ENCODE measurements around the gene CACNA1C.
A peak's percentile ranks its signal among the peaks of the same experiment; 100 is the strongest.

CACNA1C gene

DNA sequence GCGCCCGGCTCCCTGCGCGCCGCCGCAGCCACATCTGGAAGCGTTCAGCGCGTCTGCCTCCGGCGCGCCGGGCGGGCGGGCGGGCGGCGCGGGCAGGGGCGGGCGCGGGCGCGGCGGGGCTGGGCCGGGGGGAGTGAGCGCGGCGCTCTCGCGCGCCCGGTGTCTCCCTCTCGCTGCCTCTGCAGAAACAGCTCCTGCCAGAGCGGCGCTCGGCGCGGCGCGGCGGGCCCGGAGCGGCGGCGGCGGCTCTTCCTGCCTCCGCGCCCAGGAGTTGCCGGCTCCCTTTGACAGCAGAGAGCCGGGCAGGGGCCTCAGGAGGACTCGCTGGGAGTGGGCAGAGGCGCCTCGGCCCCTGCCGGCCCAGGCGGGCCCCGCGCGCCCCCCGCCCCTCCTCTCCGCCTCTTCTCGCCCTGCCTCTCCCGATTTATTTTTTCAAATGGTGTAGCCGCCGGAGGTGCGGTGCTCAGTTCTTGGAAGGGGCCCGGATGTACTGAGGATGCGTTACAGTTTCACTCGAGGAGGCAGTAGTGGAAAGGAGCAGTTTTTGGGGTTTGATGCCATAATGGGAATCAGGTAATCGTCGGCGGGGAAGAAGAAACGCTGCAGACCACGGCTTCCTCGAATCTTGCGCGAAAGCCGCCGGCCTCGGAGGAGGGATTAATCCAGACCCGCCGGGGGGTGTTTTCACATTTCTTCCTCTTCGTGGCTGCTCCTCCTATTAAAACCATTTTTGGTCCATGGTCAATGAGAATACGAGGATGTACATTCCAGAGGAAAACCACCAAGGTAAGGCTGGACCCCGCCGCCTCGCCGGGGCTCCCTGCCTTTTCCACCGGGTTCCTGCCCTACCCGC lies at the start of gene CACNA1C:
CACNA1C (plus strand) TSS at position 162 of the 853 bp plus-strand sequence; CDS start at position 738, 576 bp downstream.
- peak; percentile 38 for DNase-seq

DNA sequence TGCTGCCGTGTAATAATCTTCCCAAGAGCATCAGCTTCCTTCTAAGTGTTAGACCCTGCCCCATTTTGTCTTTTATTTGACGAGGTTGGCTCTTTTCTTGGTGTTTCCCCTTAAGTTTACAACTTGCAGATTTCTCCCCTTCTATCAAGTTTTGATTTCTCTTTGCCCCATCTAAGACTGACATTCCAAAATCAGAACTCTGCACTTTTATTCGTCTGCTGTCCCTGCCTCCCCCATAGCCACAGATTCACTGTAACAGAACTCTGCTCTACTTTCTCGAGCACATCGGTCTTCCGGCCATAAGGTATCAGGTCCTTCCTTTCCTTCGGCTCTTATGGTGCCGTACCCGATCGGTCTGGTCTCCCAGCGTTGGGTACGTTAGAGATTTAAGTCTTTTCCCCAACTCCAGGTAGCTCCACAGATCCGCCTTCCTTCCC lies 49.1 kb upstream of the CACNA1C start:
- no peak for DNase-seq

DNA sequence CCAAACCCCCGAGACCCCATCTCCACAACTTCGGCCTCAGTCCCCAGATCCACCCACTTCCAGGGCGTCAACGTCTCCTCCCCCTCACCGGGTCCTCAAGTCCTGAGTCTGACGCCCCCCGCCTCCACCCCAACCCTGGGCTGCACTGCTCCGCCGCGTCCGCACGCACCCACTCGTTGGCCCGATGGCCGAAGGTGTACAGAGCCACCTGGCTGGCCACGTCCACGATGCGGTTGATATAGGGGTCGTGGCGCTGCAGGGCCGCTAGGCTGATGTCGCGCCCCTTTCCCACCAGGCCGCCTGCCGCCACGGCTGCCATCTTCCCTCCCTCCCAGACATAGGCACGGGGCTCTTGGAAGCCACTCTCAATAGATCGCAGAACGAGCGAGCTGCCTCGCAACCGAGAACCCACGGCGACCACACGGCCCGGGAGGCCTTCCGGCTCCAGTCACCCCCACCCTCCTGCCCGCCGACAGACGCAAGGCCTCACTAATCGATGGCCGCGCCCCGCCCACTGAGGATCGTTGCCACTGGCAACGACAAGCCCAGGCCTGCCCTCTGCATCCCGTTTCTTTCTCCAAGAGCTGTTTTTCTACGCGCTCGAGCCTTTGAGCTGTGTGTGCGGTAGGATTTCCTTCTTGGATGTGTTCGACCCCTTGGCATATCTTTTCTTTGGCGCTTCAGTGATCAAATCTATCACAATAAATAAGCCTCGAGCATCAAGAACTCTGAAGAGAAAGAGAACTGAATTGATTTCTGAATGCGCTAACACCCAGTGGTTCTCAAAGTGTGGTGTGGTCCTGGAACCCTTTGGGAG lies 48.5 kb upstream of the CACNA1C start, which contains the start of gene DCP1B:
DCP1B (minus strand) TSS at position 345 of the 817 bp plus-strand sequence; CDS start at position 319, 26 bp downstream.
- peak; percentile 93 for DNase-seq

- DNase-seq = no peak
These were observed 44.1 kb upstream of the CACNA1C start for GRCh38 chr12:2008677-2009076.

DNA sequence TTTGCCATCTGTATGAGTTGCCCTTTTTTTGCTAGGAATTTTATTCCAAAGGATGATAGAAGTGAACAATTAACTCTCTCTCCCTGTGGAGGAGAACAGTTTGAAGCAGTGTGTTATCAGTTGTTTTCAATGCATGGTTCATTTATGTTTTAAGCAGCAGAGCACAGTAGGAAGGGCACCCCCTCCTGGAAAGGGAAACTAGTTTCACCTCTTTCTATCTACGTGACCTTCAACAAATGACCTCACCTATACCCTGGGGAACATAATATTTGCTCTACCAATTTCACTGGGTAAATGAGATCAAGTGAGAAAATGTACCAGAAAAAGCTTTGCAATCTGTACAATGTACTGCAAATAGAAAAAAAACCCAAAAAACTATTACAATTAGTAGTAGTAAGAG lies 43.2 kb upstream of the CACNA1C start:
- no peak for DNase-seq

DNA sequence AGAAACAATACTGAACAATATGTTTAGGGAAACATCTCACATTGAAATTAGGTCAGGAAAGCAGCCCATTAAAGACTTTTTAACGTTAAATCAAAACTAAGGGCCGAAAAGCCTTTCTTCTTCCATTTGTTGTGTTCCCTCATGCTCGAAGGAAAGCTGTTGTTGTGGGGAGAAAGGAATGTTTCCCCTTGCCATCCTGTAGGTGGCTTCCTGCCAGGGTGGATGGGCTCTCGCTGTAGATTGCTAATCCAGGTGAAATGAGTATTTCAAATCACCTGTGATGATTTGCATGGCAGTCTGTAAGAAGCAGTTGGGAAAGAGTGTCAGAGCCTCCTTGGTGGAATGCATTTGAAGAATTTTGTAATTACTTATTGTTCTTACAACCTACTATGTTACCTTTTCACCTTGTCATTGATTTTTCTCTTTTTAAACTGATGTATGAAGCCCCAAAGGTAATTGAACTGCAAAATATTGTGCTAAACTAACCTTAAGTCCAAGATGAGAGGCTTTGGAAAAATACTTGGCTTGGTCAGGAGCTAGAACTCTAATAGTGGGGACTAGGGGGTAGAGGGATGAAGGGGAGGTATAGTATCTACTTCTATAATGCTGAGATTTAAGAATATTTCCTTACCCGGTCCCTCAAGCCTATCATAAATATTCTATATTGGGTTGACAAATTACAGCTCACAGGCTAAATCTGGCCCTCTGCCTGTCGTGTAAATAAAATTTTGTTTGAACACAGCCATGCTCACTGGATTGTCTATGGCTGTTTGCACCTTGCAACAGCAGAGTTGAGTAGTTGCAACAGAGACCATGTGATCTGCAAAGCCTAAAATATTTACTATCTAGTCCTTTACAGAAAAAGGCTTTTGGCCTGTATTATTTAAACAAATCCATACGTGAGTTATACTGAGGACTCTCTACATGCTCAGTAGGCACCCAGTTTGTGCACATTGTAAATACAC lies 40.9 kb upstream of the CACNA1C start:
- no peak for DNase-seq

GRCh38 chr12:2013086-2013485 lies 39.7 kb upstream of the CACNA1C start:
- DNase-seq = no peak

DNA sequence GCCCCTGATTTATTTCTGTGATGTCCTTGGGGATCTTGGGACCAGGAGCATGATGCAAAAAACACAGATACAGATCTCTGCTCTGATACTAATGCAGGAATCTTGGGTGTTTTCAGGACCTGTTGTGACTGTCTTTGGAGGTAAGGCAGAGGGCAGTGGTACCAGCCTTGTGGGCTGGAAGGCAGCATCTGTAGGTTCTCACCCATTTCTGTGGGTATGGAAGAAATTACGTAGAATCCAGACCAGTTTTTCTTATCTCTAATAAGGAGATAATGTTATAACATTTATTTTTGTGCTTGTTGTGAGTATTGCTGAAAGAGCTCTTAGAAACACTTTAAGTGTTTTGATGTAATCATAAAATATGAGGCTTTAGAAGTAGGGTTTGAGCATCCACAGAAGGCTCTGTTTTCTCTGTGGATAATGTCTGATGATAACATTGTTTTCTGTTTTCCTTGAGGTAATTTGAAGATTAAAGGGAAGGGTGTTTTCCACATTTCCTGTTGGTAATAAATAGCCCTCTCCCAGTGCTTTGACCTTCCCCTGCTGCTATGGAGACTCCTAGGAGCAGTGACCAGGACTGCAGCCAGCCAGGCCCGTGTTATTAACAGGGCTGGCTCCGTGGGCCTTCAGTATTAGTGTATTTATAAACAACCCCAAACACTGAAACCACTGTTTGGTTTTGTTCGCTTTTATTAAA lies 39.1 kb upstream of the CACNA1C start:
- no peak for DNase-seq

DNA sequence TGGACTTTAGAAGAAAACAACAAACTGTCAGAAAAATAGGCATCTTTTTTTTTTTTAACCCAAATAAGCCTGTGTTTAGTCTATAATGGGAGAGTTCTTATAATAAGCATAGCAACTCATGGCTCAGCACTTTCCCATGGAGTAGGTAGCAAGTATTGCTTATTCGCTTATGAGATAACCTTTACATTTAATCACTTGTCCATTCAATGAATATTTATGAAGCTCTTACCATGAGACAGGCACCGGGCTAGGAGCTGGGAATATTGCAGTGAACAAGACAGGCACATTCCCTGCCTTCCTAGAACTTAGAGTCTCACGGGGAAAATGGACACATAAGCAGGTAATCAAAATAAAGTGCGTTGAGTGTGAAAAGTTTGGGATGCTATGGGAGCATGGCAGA lies 38.6 kb upstream of the CACNA1C start:
- no peak for DNase-seq

- DNase-seq = no peak
These were observed 35.8 kb upstream of the CACNA1C start for GRCh38 chr12:2016862-2017545.

DNA sequence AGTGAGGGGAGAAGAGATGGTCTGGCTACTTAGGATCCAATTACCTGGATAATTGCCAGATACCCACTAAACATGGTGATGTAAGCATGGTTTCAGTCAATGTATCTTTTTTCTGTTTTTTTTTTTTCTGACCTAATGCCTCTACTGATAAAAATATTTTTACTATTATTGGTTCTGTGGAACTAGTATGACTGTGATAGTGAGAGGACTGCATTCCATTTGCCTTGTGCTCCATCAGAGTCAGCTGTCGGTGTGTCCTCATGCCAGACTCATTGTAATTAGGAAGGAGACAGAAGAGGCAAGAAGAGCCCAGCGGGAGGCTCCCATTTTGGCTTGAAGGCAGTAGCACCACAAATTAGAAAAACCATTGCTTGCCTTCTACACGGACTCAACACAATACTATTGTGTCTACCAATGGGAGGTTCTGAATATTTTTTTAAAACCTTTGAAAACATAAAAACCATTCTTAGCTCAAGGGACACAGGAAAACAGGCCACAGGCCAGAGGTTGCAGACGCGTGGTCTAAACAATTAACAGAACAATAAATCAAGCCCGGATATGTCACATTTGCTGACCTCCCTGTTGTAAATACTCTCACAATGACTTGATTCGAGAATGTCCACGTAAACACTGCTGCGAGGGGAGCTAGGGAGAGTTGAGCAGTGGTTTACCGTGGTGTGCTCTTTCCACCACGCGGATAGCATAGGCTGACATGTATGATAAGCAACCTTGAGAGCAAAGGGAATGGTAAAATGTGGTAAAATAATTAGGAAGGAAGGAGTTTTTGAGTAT lies 35.0 kb upstream of the CACNA1C start:
- DNase-seq = no peak

DNA sequence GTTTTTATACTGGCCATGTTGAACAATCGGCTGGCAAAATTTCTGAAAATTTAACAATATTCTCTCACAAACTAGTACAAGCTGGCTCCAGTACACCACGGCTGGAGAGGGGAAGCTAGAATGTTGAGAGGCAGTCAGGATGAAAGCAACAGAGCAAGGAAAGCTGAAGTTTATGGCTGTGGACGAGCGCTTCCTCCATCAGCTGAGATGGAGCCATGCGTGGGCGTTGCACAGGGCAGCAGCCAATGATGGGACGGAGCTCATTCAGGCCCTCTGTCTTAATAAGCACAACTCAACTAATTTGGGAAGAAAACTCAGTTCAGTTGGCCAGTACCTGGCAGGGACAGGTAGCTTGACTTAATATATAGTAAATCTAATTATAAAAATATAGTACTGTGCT lies 34.4 kb upstream of the CACNA1C start:
- no peak for DNase-seq

- DNase-seq = no peak
These were observed 33.7 kb upstream of the CACNA1C start for GRCh38 chr12:2019126-2019525.

DNA sequence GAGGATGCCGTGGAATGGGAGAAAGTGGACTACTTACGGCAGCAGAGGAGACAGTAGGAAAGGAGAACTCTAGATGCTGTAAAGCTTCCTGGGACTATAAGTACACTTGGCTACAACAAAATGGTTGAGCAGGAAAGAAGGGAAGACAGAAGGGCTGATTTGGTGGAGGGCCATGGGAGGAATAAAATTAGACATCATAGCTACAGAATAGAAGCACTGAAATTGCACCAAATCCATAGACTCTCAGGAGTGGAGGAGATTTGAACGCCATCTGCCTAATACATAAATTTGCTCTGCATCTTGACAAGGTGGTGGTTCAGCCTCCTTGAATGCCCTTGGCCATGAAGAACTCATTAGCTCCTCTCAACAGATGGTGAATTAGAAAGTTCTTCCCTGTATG lies 32.3 kb upstream of the CACNA1C start:
- no peak for DNase-seq

DNA sequence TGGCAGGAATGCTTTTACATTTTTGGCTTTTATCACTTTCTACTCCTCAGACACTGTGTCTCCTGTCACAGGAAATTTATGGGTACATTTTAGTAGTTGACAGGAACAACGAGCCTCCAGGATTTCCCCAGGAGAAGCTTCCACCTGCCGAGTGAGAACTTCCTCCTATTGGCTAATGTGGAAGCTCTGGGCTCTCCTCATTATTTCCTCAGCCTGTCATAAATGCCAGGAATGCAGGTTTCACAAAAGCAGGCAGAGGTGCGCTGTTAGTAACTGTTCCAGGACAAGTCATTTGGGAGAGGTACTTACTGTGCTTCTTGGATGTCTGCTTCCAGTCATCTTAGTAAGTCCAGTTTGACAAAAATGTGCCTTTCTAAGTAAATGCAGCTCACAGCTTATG lies 29.4 kb upstream of the CACNA1C start:
- DNase-seq = no peak

DNA sequence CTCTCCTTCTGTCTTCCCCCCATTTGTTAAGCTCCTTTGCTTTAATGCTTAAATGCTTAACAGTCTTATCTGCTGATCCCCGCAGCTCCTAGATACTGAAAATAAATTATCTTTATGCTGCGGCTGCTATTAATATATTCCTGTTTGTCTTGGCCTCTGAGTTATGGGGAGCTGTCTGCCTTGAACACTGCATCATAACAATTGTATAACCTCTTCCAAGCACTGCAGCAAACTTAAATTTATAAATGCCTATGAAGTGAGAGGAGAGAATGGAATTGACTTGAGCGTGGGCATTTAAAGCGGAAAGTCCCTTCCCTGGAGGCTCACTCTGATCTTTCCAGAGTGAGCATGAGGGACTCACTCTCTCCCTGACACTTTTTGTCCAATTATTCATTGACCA lies 25.4 kb upstream of the CACNA1C start:
- DNase-seq = no peak

GRCh38 chr12:2029851-2030250 lies 22.9 kb upstream of the CACNA1C start:
- no peak for DNase-seq

DNA sequence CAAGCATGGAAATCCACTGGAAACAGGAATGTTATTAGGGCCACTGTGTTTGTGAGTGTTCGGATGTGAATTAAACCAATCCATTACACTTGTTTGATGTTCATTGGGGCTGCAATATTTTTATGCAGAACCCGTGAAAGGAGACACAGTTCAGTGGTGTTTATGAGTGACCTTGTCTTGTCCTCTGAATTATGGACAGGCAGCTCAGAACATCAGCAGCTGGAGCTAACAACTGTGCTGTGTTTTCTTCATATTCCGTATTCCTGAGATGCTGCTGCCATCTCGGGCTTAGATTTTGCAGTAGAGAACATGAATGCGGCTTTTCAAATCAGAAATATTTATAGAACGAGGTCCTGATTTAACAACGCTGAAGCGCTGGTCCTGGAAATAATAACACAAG lies 20.3 kb upstream of the CACNA1C start:
- no peak for DNase-seq

DNA sequence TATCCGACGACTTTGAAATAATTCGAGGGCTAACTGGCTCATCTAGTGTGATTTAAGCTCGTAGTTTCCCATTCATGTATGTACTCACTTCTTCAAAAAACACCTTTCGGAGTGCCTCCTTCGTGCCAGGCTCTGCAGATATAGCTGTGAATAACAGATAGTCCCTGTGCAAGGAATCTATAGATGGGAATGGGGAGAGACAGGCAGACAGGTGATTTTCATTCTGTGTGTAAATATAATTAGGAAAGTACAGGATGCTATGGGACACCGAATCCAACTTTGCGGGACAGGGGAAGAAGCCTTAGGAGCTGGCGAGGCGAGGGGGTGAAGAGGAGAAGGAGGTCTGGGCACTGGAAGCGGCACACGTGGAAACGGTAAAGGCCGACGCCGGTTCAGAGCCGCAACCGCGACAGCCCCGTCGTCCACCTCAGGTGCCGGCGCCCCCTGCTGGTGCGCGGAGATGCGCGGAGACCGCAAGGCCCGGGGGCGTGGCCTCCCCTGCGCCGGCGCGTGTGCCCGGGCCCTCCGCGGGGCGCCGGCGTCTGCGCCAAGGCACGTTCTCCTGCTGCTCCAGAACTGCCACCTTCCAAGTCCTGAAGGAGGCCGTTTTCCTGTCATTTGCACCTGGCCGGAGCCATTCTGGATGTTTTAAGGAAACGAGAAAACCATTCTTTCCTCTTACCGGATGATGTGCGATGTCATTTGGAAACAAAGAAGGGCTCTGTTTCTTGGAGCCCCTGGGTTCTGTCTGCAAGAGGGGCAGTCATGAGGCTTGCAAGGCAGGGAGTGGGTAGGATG lies 18.0 kb upstream of the CACNA1C start:
- DNase-seq = peak; percentile 92

Data from stimulated activated CD4-positive, alpha-beta T cell treated with anti-CD3 and anti-CD28 coated beads, Interleukin-4, amount 100 ng/mL, for 1 hour (primary cell).